ENCODE data around the gene CEACAM19.
"Not testable (repeated sequence)": the region's sequence is repeated elsewhere in the genome, so short reads cannot be mapped to it uniquely, and the experiment has no call there.

The CEACAM19 gene

DNA sequence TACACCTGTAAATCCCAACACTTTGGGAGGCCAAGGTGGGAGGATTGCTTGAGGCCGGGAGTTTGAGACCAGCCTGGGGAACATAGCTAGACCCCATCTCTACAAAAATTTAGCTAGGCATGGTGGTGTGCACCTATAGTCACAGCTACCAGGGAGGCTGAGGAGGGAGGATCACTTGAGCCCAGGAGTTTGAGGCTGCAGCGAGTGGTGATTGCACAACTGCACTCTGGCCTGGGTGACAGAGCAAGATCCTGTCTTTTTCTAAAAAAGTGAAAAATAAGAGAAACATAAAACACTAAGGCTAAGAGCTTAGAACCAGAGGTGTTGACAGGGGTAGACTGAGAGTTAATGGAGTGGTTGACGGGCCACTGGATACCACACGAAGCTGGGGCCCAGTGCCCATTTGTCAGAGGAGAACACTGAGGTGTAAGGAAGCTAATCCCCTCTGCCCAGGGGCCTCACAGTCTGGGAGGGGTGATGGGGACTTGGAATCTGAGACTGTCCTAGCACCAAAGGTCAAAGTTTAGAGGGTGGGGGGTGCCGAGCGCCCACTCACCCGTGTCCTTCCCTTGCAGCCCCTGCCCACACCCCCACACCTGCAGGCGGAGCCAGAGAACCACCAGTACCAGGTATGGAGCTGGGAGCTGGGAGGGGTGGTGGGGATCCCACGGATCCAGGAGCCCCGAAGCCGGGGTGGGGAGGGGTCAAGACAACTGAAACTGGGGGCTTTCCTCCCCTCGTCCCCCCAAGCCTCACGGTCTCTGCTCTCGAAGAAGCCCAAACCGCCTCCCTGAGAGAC lies 10.9 kb downstream of the CEACAM19 start:
- Histone ChIP-seq H3K9me3 (replicated peaks; ENCODE audit: low read length) (no peaks in the 10 kb centered on the region), H3K27me3 (ENCODE audit: control insufficient read depth, insufficient read depth, low read length) (no peaks in the 10 kb centered on the region), H3K9ac (ENCODE audit: low read depth, low read length) (no peak overlapping the region), H3K4me1 (ENCODE audit: control insufficient read depth, insufficient read depth, low read length) (peaks cover 24% of the 10 kb centered on the region), H3K36me3 (ENCODE audit: insufficient read depth, low read length) (no peaks in the 10 kb centered on the region), H3K4me3 (ENCODE audit: low read length) (no peak overlapping the region), H3K4me2 (ENCODE audit: low read length) (no peak overlapping the region)

DNA sequence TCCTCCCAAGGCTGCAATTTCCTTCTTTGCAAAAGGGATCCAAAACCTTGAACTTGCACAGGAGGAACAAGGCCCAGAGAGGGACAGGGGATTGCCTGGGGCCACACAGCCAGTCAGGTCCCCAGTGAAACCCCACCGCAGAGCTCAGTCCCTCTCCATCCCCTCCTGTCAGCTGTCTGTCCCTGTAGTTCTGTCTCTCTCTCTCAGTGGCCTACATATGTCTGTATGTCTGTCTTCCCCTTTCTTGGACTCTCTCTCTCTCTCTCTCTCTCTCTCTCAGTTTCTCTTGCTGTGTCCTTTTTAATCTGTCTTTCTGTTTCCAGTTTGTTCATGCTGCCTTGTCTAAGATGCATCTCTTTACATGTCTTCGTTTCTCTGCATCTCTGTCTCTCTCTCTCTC lies 11.5 kb downstream of the CEACAM19 start:
- H3K4me2 ChIP-seq (ENCODE audit: low read length): no peak overlapping the region
- H3K4me1 ChIP-seq (ENCODE audit: control insufficient read depth, insufficient read depth, low read length): peaks cover 19% of the 10 kb centered on the region
- no peaks in the 10 kb centered on the region for H3K27me3 ChIP-seq (ENCODE audit: control insufficient read depth, insufficient read depth, low read length)
- H3K4me3 ChIP-seq (ENCODE audit: low read length): no peak overlapping the region
- no peaks in the 10 kb centered on the region for H3K9me3 ChIP-seq (replicated peaks; ENCODE audit: low read length)
- no peaks in the 10 kb centered on the region for H3K36me3 ChIP-seq (ENCODE audit: insufficient read depth, low read length)
- H3K9ac ChIP-seq (ENCODE audit: low read depth, low read length): no peak overlapping the region

DNA sequence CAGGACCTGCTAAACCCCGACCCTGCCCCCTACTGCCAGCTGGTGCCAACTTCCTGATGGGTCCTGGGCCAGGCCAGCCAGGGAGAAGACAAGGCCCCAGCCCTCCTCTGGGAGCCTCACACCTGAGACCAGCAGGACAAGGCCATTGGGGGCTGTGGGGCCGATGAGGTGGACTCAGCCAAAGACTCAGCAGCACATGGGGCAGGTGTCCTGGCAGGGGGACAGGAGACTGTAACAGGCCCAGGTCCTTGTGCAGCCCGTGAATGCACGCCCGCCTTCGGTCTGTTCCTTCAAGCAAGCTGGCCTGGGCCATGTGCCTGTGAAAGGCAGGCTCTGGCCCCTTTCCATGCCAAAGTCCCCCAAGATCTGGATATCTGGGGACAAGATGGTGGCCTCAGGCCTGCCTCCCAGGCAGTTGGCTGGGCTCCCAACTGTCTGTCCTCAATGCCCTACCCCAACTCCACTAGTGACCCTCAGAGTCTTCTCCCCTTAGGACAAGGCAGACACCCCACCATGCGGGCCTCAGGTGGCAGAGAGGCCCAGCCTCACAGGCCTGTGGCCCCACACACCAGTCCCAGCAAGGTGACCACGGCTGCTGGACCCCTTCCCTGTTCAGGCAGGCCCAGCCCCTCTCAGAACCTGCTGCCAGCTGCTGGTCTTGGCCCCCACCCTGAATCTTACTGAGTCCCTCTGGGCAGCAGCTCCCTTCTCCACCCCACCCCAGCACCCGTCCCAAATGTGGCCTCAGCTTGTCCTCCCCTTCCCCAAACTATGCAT lies 12.3 kb downstream of the CEACAM19 start:
- Histone ChIP-seq H3K9me3 (replicated peaks; ENCODE audit: low read length) (no peaks in the 10 kb centered on the region), H3K9ac (ENCODE audit: low read depth, low read length) (no peak overlapping the region), H3K27me3 (ENCODE audit: control insufficient read depth, insufficient read depth, low read length) (no peaks in the 10 kb centered on the region), H3K4me1 (ENCODE audit: control insufficient read depth, insufficient read depth, low read length) (peaks cover 19% of the 10 kb centered on the region), H3K4me3 (ENCODE audit: low read length) (no peak overlapping the region), H3K36me3 (ENCODE audit: insufficient read depth, low read length) (no peaks in the 10 kb centered on the region), H3K4me2 (ENCODE audit: low read length) (no peak overlapping the region)

DNA sequence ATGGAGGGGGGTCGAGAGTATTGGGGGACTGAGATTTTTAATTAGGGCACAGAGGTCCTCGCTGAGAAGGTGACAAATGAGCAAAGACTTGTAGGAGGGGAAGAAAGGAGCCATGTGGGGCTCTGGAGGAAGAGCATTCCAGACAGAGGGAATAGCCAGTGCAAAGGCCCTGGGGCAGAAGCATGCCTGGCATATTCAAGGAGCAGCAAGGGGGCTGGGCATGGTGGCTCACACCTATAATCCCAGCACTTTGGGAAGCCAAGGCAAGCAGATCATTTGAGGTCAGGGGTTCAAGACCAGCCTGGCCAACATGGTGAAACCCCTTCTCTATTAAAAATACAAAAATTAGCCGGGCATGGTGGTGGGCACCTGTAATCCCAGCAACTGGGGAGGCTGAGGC lies 13.1 kb downstream of the CEACAM19 start:
- H3K9me3 ChIP-seq (replicated peaks; ENCODE audit: low read length); H3K36me3 ChIP-seq (ENCODE audit: insufficient read depth, low read length); H3K27me3 ChIP-seq (ENCODE audit: control insufficient read depth, insufficient read depth, low read length); H3K9ac ChIP-seq (ENCODE audit: low read depth, low read length); H3K4me3 ChIP-seq (ENCODE audit: low read length); H3K4me2 ChIP-seq (ENCODE audit: low read length): not testable (repeated sequence)
- H3K4me1 ChIP-seq (ENCODE audit: control insufficient read depth, insufficient read depth, low read length): peaks cover 19% of the 10 kb centered on the region

DNA sequence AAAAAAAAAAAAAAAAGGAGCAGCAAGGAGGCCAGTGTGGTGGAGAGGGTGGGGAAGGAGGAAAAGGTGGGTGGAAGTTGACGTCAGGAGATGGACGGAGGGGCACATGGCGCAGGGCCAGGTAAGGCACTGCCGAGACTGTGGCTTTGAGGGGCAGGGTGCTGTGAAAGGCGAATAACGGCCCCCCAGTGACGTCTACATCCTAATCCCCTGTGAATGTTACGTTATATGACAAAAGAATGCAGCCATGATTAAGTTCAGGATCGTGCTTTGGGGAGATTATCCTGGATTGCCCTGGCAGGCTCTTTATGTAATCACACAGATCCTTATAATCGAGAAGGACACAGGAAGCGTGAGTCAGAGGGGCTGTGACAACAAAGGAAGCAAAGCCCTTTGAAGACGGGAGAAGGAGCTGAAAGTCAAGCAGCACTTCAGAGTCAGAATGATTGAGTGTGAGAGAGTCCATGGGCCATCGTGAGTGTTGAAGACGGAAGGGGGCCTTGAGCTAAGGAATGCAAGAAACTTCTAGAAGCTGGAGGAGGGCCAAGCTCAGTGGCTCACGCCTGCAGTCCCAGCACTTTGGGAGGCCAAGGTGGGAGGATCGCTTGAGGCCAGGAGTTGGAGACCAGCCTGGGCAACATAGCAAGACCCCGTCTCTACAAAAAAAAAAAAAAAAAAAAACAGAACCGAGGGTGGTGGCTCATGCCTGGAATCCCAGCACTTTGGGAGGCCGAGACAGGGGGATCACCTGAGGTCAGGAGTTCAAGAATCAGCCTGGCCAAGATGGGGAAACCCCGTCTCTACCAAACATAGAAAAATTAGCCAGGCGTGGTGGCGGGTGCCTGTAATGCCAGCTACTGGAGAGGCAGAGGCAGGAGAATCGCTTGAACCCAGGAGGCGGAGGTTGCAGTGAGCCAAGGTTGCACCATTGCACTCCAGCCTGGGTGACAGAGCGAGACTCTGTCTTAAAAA lies 13.9 kb downstream of the CEACAM19 start:
- Histone ChIP-seq H3K9ac (ENCODE audit: low read depth, low read length) (no peak overlapping the region), H3K4me2 (ENCODE audit: low read length) (peak overlapping the region; percentile 48), H3K36me3 (ENCODE audit: insufficient read depth, low read length) (no peaks in the 10 kb centered on the region), H3K9me3 (replicated peaks; ENCODE audit: low read length) (no peaks in the 10 kb centered on the region), H3K27me3 (ENCODE audit: control insufficient read depth, insufficient read depth, low read length) (no peaks in the 10 kb centered on the region), H3K4me3 (ENCODE audit: low read length) (no peak overlapping the region), H3K4me1 (ENCODE audit: control insufficient read depth, insufficient read depth, low read length) (peaks cover 19% of the 10 kb centered on the region)

DNA sequence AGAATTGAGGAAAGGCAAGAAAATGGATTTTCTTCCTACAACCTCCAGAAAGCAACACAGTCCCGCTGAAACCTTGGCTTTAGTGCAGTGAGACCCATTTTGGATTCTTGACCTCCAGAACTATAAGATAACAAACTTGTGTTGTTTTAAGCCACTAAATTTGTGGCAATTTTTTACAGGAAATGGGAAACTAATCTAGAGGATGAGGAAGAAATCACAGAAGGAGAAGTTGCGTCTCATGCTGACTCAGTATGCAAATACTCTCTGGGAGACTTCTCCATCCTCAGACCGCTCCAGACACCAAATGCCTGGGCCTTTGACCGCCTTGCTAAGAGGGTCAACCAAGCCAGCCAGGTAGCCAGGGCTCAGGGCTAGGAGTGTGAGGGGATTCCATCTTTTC lies 14.6 kb downstream of the CEACAM19 start:
- no peaks in the 10 kb centered on the region for H3K27me3 ChIP-seq (ENCODE audit: control insufficient read depth, insufficient read depth, low read length)
- H3K9ac ChIP-seq (ENCODE audit: low read depth, low read length): no peak overlapping the region
- H3K4me2 ChIP-seq (ENCODE audit: low read length): no peak overlapping the region
- H3K9me3 ChIP-seq (replicated peaks; ENCODE audit: low read length): no peaks in the 10 kb centered on the region
- no peaks in the 10 kb centered on the region for H3K36me3 ChIP-seq (ENCODE audit: insufficient read depth, low read length)
- H3K4me1 ChIP-seq (ENCODE audit: control insufficient read depth, insufficient read depth, low read length): peaks cover 19% of the 10 kb centered on the region
- H3K4me3 ChIP-seq (ENCODE audit: low read length): no peak overlapping the region

DNA sequence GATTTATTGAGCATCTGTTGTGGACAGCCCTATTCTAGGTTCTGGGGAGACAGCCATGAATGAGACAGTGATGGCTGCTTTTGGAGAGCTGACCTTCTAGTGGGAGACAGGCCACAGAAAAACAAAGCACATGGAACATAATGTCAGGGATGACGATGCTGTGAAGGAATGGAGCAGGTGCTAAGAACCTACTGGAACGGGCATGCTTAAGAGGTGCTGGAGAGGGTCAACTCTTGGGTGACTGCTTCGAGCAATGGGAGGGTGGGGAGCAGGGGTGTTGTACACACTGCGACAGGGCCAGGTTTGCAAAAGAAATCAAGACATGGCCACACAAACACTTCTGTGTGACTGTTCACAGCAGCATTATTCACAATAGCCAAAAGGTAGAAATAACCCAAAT lies 15.6 kb downstream of the CEACAM19 start:
- no peaks in the 10 kb centered on the region for H3K9me3 ChIP-seq (replicated peaks; ENCODE audit: low read length)
- no peak overlapping the region for H3K4me2 ChIP-seq (ENCODE audit: low read length)
- peaks cover 24% of the 10 kb centered on the region for H3K4me1 ChIP-seq (ENCODE audit: control insufficient read depth, insufficient read depth, low read length)
- H3K9ac ChIP-seq (ENCODE audit: low read depth, low read length): no peak overlapping the region
- H3K4me3 ChIP-seq (ENCODE audit: low read length): no peak overlapping the region
- no peaks in the 10 kb centered on the region for H3K36me3 ChIP-seq (ENCODE audit: insufficient read depth, low read length)
- no peaks in the 10 kb centered on the region for H3K27me3 ChIP-seq (ENCODE audit: control insufficient read depth, insufficient read depth, low read length)

DNA sequence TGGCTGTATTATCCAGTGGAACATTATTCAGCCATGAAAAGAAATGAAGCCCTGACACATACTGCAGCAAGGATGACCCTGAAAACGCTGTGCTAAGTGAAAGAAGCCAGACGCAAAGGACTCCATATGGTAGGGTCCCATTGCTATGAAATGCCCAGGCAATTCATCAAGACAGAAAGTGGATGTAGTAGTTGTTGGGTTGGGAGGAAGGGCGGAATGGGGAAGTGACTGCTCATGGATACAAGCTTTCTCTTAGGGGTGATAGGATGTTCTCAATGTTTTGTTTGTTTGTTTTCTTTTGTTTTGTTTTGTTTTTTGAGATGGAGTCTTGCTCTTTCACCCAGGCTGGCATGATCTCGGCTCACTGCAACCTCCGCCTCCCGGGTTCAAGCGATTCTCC lies 16.6 kb downstream of the CEACAM19 start:
- H3K4me3 ChIP-seq (ENCODE audit: low read length): no peak overlapping the region
- no peaks in the 10 kb centered on the region for H3K9me3 ChIP-seq (replicated peaks; ENCODE audit: low read length)
- no peaks in the 10 kb centered on the region for H3K36me3 ChIP-seq (ENCODE audit: insufficient read depth, low read length)
- H3K4me1 ChIP-seq (ENCODE audit: control insufficient read depth, insufficient read depth, low read length): peaks cover 32% of the 10 kb centered on the region
- no peak overlapping the region for H3K9ac ChIP-seq (ENCODE audit: low read depth, low read length)
- no peak overlapping the region for H3K4me2 ChIP-seq (ENCODE audit: low read length)
- H3K27me3 ChIP-seq (ENCODE audit: control insufficient read depth, insufficient read depth, low read length): no peaks in the 10 kb centered on the region

DNA sequence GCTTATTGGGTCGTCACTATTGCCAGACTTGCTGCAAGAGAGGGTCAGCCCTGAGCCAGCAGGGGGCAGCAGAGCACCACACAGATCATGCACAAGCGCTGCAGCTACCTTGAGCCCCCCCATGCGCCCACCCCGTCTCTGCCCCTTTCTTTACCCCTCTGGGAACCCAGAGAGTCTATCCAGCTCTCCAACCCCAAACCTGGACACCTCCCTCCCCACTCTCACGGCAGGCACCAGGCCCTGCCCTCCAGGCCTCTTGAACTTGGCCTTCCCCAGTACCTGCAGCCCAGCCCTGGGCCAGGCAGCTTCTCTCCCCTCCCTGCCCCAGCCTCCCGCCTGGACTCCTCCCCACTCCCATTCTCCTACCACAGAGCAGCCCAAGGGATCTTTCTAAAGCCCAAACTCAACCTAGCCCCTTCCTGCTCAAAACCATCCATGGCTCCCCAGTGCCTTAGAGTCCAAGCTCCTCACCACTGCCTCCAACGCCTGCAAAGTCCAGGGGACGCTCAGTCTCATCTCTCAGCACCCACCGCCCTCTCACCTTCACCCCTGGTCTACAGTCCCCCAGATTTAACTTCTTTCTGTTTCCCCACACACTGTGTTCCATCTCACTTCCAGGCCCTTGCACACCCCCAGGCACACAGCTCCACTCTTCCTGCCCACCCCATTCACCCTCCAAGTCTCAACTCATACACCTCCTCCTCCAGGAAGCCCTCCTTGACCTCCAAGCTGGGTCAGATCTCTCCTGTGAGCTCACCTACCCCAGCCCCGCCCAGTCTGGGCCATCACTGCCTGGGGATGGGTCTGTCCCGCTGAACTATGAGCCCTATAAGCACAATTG lies 18.2 kb downstream of the CEACAM19 start:
- H3K4me2 ChIP-seq (ENCODE audit: low read length): no peak overlapping the region
- no peaks in the 10 kb centered on the region for H3K36me3 ChIP-seq (ENCODE audit: insufficient read depth, low read length)
- H3K27me3 ChIP-seq (ENCODE audit: control insufficient read depth, insufficient read depth, low read length): no peaks in the 10 kb centered on the region
- peaks cover 32% of the 10 kb centered on the region for H3K4me1 ChIP-seq (ENCODE audit: control insufficient read depth, insufficient read depth, low read length)
- H3K9me3 ChIP-seq (replicated peaks; ENCODE audit: low read length): no peaks in the 10 kb centered on the region
- H3K4me3 ChIP-seq (ENCODE audit: low read length): no peak overlapping the region
- no peak overlapping the region for H3K9ac ChIP-seq (ENCODE audit: low read depth, low read length)

DNA sequence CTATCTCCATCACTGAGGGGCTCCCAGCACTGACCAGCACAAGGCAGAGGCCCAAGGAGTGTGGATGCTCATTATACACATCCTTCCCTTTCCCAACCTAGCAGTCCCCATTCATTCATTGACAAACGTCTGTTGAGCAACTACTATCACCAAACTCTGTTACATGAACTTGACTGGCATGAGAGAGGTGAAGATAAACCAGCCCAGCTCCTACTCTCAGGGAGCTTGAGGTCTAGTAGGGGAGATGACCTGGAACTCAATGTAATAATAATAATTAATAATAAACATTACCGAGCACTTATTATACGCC lies 18.8 kb downstream of the CEACAM19 start:
- no peak overlapping the region for H3K9ac ChIP-seq (ENCODE audit: low read depth, low read length)
- H3K4me2 ChIP-seq (ENCODE audit: low read length): no peak overlapping the region
- H3K4me1 ChIP-seq (ENCODE audit: control insufficient read depth, insufficient read depth, low read length): peaks cover 27% of the 10 kb centered on the region
- H3K4me3 ChIP-seq (ENCODE audit: low read length): no peak overlapping the region
- no peaks in the 10 kb centered on the region for H3K27me3 ChIP-seq (ENCODE audit: control insufficient read depth, insufficient read depth, low read length)
- no peaks in the 10 kb centered on the region for H3K36me3 ChIP-seq (ENCODE audit: insufficient read depth, low read length)
- no peaks in the 10 kb centered on the region for H3K9me3 ChIP-seq (replicated peaks; ENCODE audit: low read length)

DNA sequence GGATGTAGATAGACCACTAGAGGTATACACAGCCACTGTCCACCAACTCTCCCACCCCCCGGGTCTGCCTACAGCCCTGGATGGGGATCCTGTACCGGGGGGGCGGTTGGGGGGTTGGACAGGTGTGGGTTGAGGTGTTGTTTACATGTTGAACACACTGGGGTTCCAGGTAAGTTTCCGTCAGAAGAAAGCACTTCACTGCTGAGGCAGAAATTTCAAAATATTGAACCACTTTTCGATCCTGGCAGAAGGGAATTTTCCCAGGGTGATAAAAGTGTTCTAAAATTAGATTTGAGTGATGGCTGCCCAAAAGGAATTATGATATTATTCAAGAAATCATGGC lies 21.1 kb downstream of the CEACAM19 start:
- Histone ChIP-seq H3K9ac (ENCODE audit: low read depth, low read length) (peak overlapping the region; percentile 18), H3K27me3 (ENCODE audit: control insufficient read depth, insufficient read depth, low read length) (peaks cover under 1% of the 10 kb centered on the region), H3K4me2 (ENCODE audit: low read length) (peak overlapping the region; percentile 55), H3K4me1 (ENCODE audit: control insufficient read depth, insufficient read depth, low read length) (peaks cover 13% of the 10 kb centered on the region), H3K4me3 (ENCODE audit: low read length) (no peak overlapping the region), H3K9me3 (replicated peaks; ENCODE audit: low read length) (no peaks in the 10 kb centered on the region), H3K36me3 (ENCODE audit: insufficient read depth, low read length) (no peaks in the 10 kb centered on the region)

Data from skeletal muscle satellite cell (primary cell).